ENCODE data around the gene RPS19BP1. TPM values are rescaled to one million over a fixed set of nuclear protein-coding genes. Genes with fewer than 3 reads are reported as not detected.

The RPS19BP1 gene
- total and polyA plus RNA-seq, 2 of the 8 experiments (the other 6 are each of a cell fraction or from before 2014, with no cell fraction given) = 77.9 to 97.9 TPM

GRCh38 chr22:39479254-39479653 lies 53.3 kb downstream of the RPS19BP1 start:
- 74% methylated on average over 3 of the region's 3 CpGs; no CpG with 5 or more reads in 1 of the 2 experiments for WGBS, 2 experiments (ENCODE audit: extremely low coverage in 1 of 2, insufficient coverage in 1 of 2, insufficient read length in 1 of 2, insufficient replicate concordance in 2 of 2, low coverage in 1 of 2, low lambda C conversion rate in 2 of 2, missing lambda C conversion rate in 1 of 2)
- no peak overlapping the region for H3K27ac ChIP-seq (ENCODE audit: low read depth, low read length)

More at GRCh38 chr22:39479254-39479653, 53.3 kb downstream of the RPS19BP1 start:
- Histone ChIP-seq H2BK15ac (ENCODE audit: low read length) (no peak overlapping the region), H3K4me3 (ENCODE audit: extremely low read depth in 1 of 4, insufficient read depth in 2 of 4, low read depth in 3 of 4, low read length in 4 of 4) (no peak overlapping the region), H2AFZ (ENCODE audit: low read length) (no peak overlapping the region), H3K56ac (replicated peaks; ENCODE audit: insufficient read length, low read depth, low read length) (no peak overlapping the region), H3K27me3 (replicated peaks in 1 of 4; ENCODE audit: control insufficient read depth in 3 of 4, extremely low read depth in 1 of 4, insufficient read depth in 3 of 4, low read length in 3 of 4) (no peaks in the 10 kb centered on the region; a peak in 1 of 7 replicates), H4K20me1 (replicated peaks in 1 of 2; ENCODE audit: control insufficient read depth in 1 of 2, insufficient read depth in 2 of 2, low read length in 2 of 2) (peaks cover 9 to 15% of the 10 kb centered on the region in 2 experiments), H3K36me3 (ENCODE audit: control insufficient read depth in 2 of 4, insufficient read depth in 4 of 4, low read length in 3 of 4) (no peaks in the 10 kb centered on the region), H3K4ac (replicated peaks; ENCODE audit: insufficient read length, low read depth, low read length) (no peak overlapping the region), H3K4me1 (replicated peaks in 1 of 4; ENCODE audit: control insufficient read depth in 3 of 4, insufficient read depth in 4 of 4, low read length in 3 of 4) (peaks cover 4 to 12% (median 6%) of the 10 kb centered on the region in 4 experiments; a peak in 6 of 7 replicates), H3K79me1 (ENCODE audit: low read depth, low read length) (peaks cover 3% of the 10 kb centered on the region), H2BK5ac (ENCODE audit: low read depth, low read length) (no peak overlapping the region), H3K9me3 (ENCODE audit: insufficient read depth in 2 of 2, low read depth in 1 of 2, low read length in 1 of 2) (no peaks in the 10 kb centered on the region), H3K23me2 (ENCODE audit: low read depth, low read length) (no peaks in the 10 kb centered on the region), H3K14ac (ENCODE audit: insufficient read length) (no peak overlapping the region), H4K8ac (ENCODE audit: extremely low read depth, insufficient read depth, low read length) (no peak overlapping the region), H3K9ac (replicated peaks in 1 of 4; ENCODE audit: extremely low read depth in 1 of 4, low read depth in 3 of 4, low read length in 3 of 4) (no peak overlapping the region), H3K4me2 (ENCODE audit: insufficient read depth in 1 of 2, low read depth in 2 of 2, low read length in 2 of 2) (no peak overlapping the region), H3K18ac (ENCODE audit: extremely low read depth, low read length) (no peak overlapping the region), H2BK20ac (ENCODE audit: low read length) (no peak overlapping the region), H4K5ac (ENCODE audit: insufficient read length, low read depth, low read length) (no peak overlapping the region), H2AK5ac (ENCODE audit: low read depth, low read length) (no peak overlapping the region), H2BK120ac (replicated peaks; ENCODE audit: low read depth, low read length) (no peak overlapping the region), H3K23ac (ENCODE audit: insufficient read length) (no peak overlapping the region), H4K91ac (replicated peaks; ENCODE audit: insufficient read length, low read length) (no peak overlapping the region), H3K79me2 (ENCODE audit: control insufficient read depth in 1 of 2, insufficient read depth in 2 of 2, low read length in 2 of 2) (no peaks in the 10 kb centered on the region), H2BK12ac (ENCODE audit: low read depth, low read length) (no peak overlapping the region)
- ChIA-PET CTCF (ENCODE audit: partially characterized antibody) (interaction anchor here (0.6 to 11.1 kb wide), 11 partner anchors 11 to 328 kb away, joined by 3 to 120 read pairs (median 4); no protein-coding TSS in a partner anchor), POLR2A (ENCODE audit: partially characterized antibody) (interaction anchor here (0.7 to 2.0 kb wide), 11 partner anchors 10 to 165 kb away, joined by 3 to 7 read pairs (median 4); partner anchors contain the start of genes ATF4, RPL3 and TAB1)
- DNase-seq (ENCODE audit: low read depth in 1 of 2, low spot score in 2 of 2) = no peak
- no peak for FAIRE-seq
- TF ChIP-seq RFX5 (IDR thresholded peaks at IDR 0.05; ENCODE audit: borderline replicate concordance, low read depth, low read length) (no peak), SP2 (IDR thresholded peaks at IDR 0.05; ENCODE audit: low read length) (no peak), PHF8 (conservative IDR thresholded peaks at IDR 0.05; ENCODE audit: low read depth, low read length) (no peak), ZNF274 (IDR thresholded peaks at IDR 0.05; ENCODE audit: borderline replicate concordance, extremely low read depth, low read length) (no peak), USF2 (IDR thresholded peaks at IDR 0.05; ENCODE audit: low read length) (no peak), YY1 (IDR thresholded peaks at IDR 0.05; ENCODE audit: low read depth, low read length) (no peak), TEAD4 (IDR thresholded peaks at IDR 0.05; ENCODE audit: low read depth, low read length) (no peak), TAF7 (optimal IDR thresholded peaks at IDR 0.05; ENCODE audit: borderline replicate concordance, low read depth, low read length) (no peak)
